ENCODE data around the gene FGGY.
A peak's percentile ranks its signal among the peaks of the same experiment; 100 is the strongest.

Gene FGGY

DNA sequence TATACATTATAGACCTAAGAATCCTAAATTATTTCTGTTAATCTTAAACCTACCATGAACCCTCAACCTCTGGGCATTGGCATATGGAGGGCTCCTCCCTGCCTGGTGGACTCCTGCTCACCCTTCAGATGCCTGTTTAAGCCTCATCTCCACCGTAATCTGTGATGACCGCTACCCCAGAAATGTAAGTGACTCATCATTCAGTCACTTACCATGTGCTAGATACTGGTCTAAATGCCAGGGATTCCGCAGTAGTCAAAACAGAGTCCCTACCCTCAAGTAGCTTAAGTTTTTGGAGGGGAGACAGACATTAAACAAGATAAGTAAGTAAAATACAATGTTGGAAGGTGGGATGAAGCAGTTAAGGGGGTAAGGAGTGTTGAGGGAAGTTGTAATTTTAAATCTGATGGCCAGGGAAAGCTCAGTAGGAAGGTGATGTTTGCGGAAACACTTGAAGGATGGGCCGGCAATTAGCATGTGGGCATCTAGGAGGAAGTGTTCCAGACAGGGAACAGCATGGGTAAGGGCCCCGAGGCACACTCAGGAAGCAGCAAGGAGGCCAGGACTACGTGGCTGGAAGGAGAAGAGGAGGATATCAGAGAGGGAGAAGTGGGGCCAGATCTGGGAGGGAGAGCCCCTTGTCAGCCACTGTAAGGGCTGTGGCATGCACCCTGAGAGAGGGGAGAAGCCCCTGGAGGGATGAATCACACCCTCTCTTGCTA, 376.1 kb downstream of the FGGY start:
- POLR2A ChIA-PET (ENCODE audit: low non-redundant PET), result no interaction called here
- peak; percentile 83 for DNase-seq (ENCODE audit: low spot score)
- CTCF ChIA-PET, result interaction anchor here (0.6 kb wide), 1 partner anchor 103 kb away, joined by 6 read pairs; no protein-coding TSS in a partner anchor
- H3K27ac ChIP-seq, result peak overlapping the region; percentile 97
- no peak for TF ChIP-seq CTCF (conservative IDR thresholded peaks at IDR 0.05; ENCODE audit: low read depth)

DNA sequence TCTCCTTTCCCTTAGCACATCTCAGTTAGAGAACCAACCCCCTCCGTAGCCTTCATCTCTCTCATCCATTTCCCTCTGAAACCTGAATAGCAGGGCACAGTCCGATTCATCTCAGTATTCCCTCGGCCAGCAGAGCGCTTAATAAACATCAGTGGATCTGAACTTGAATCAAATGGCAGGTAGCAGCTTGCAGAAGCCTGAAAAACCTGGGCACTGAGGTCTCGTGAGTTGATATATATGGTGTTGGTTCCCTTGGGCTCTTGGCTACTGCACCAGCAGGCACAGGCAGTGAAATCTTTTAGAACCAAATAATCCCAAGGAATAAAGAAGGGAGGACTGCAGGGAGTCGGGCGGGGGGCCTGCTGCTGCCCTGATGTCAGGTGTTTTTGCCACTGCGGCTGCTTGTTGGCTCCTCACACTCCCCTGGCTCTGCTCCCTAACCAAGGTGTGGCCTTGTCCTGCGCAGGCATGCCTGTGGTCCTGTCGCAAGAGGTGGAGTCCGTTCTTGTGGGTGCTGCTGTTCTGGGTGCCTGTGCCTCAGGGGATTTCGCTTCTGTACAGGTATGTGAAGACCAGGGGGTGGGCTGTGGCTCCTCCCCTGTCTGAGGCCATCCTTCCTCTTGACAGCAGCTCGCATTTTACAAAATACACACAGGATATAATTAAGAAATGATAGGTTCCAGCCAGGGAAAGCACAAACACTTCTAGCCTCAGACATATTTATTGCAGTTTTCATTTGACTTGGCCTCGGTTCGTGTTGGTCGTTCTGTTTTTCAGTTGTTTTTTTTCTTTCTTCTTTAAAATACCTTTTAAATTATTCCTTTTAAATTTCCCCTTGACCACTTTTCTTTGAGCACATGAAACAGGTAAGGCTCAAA, 376.9 kb downstream of the FGGY start:
- DNase-seq (ENCODE audit: low spot score), result peak; percentile 92

DNA sequence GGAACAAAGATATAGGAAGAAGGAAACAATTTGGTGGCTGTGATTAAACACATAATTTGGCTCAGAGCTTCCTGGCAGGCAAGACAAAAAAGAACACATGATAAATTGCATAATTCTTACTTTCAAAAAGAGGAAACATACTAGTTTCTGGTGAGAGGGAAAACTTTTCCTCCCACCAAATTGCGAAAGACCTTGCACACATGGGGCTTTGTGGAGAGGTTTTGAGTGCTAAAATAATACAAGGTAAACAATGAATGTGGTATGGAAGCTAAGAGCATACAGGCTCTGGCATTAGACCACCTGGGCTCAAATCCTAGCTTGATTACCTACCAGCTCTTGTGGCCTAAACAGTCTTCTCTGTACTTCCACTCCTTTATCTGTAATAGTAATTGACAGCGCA, 377.7 kb downstream of the FGGY start:
- no peak for TF ChIP-seq CTCF (conservative IDR thresholded peaks at IDR 0.05; ENCODE audit: low read depth)

More for the DNA sequence above, 376.9 kb downstream of the FGGY start:
- peak overlapping the region; percentile 97 for H3K27ac ChIP-seq
- CTCF ChIA-PET, result interaction anchor here (0.6 kb wide), 2 partner anchors 104 to 174 kb away, joined by 3 to 6 read pairs; no protein-coding TSS in a partner anchor
- POLR2A ChIA-PET (ENCODE audit: low non-redundant PET), result no interaction called here
- TF ChIP-seq CTCF (conservative IDR thresholded peaks at IDR 0.05; ENCODE audit: low read depth), result no peak

GRCh38 chr1:59675936-59676335, 379.0 kb downstream of the FGGY start:
- no peak for TF ChIP-seq CTCF (conservative IDR thresholded peaks at IDR 0.05; ENCODE audit: low read depth)
- no peak for DNase-seq (ENCODE audit: low spot score)
- CTCF ChIA-PET, result interaction anchor here (0.6 kb wide), 3 partner anchors 51 to 866 kb away, joined by 3 to 4 read pairs (median 3); no protein-coding TSS in a partner anchor
- no peak overlapping the region for H3K27ac ChIP-seq
- POLR2A ChIA-PET (ENCODE audit: low non-redundant PET), result no interaction called here

More for the DNA sequence above, 377.7 kb downstream of the FGGY start:
- DNase-seq (ENCODE audit: low spot score), result peak; percentile 4
- H3K27ac ChIP-seq, result no peak overlapping the region
- POLR2A ChIA-PET (ENCODE audit: low non-redundant PET), result no interaction called here
- CTCF ChIA-PET, result interaction anchor here (0.6 kb wide), 1 partner anchor 175 kb away, joined by 3 read pairs; no protein-coding TSS in a partner anchor

- H3K27ac ChIP-seq, result no peak overlapping the region
- POLR2A ChIA-PET (ENCODE audit: low non-redundant PET), result no interaction called here
- TF ChIP-seq CTCF (conservative IDR thresholded peaks at IDR 0.05; ENCODE audit: low read depth), result no peak
- CTCF ChIA-PET, result interaction anchor here (0.6 kb wide), 1 partner anchor 81 kb away, joined by 3 read pairs; no protein-coding TSS in a partner anchor
- no peak for DNase-seq (ENCODE audit: low spot score)
These were observed 381.1 kb downstream of the FGGY start for GRCh38 chr1:59678040-59678439.

DNA sequence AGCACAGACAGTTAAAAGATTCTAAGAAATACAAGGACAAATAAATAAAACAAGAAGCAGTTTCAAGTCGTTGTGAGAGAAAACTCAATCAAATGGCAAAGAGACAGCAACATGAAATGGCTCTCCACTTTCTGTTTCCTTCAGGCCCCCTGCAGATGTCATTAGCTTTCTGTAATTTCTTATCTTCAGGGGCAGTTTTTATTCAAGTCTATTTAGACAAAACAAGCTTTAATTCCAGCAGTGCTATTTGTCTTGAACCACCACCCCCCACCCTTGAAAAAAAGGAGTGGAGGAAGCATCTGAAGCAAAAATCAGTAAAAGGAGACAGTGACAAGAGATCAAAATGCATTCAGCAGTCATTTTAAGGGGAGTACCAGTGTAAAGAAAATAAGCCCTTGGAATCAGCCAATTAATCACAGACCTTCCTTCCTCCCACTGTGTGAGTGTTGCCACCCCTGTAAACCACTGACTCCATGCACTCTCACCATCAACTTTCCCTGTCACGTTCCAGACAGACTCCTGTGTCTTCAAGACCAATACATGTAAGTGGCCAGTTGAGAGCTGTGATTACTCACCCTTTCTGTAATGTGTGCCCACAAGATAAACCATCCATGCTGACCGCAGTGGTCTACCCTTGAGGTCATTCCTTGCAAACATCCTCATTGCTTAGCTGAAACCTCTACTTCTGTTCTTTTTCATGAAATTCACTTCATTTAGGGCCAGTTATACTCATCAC, 381.8 kb downstream of the FGGY start:
- DNase-seq (ENCODE audit: low spot score), result no peak
- POLR2A ChIA-PET (ENCODE audit: low non-redundant PET), result no interaction called here
- CTCF ChIA-PET, result no interaction called here

More for the DNA sequence above, 381.8 kb downstream of the FGGY start:
- H3K27ac ChIP-seq, result no peak overlapping the region
- no peak for TF ChIP-seq CTCF (conservative IDR thresholded peaks at IDR 0.05; ENCODE audit: low read depth)
